Kidney epithelial cell (primary cell): ENCODE measurements around the gene PLXNA4. TPM values are rescaled to one million over a fixed set of nuclear protein-coding genes. Genes with fewer than 3 reads are reported as not detected.

ENCODE experiments used
- DNase-seq: peaks from one replicate; pipeline ENCODE4 v3.0.0-alpha.2; 2010; ENCODE audit warnings: low read depth
- H3K27me3 ChIP-seq: 2 replicates; pipeline ENCODE4 v1.6.0; 2011; ENCODE audit warnings: low read length; ENCODE audit not compliant: control insufficient read depth, insufficient read depth
- H3K36me3 ChIP-seq: 2 replicates; pipeline ENCODE4 v1.5.1; 2011; ENCODE audit warnings: low read length; ENCODE audit not compliant: control insufficient read depth, insufficient read depth
- H3K4me3 ChIP-seq: 2 replicates; pipeline ENCODE4 v1.5.1; 2011; ENCODE audit warnings: low read depth, mild to moderate bottlenecking, control low read depth, low read length
- CTCF ChIP-seq: IDR thresholded peaks from 2 replicates; pipeline ENCODE4 v1.5.1; 2011; ENCODE audit warnings: mild to moderate bottlenecking, moderate library complexity, low read length, control low read depth, inconsistent platforms; ENCODE audit not compliant: insufficient read depth, poor library complexity, severe bottlenecking
- total RNA-seq: library from RNA; depleted of rRNA; stranded (reverse); fragments of >200 nt; gene quantifications from 2 replicates; pipeline ENCODE4 v1.2.3, GENCODE V29; 2015

Gene PLXNA4
- total RNA-seq, 1 donor from 2014 or later = 5.9 TPM

- no peak for DNase-seq
- no peaks in the 10 kb centered on the region for H3K27me3 ChIP-seq
- no peak for TF ChIP-seq CTCF
- no peaks in the 10 kb centered on the region for H3K36me3 ChIP-seq
- no peak overlapping the region for H3K4me3 ChIP-seq
Measured at GRCh38 chr7:132376361-132377013, 199.8 kb downstream of the PLXNA4 start.

- DNase-seq = no peak
- Histone ChIP-seq H3K4me3 (no peak overlapping the region), H3K36me3 (no peaks in the 10 kb centered on the region), H3K27me3 (no peaks in the 10 kb centered on the region)
- TF ChIP-seq CTCF = no peak
Measured at GRCh38 chr7:132373879-132374278, 202.4 kb downstream of the PLXNA4 start.

- Histone ChIP-seq H3K4me3 (no peak overlapping the region), H3K36me3 (no peaks in the 10 kb centered on the region), H3K27me3 (no peaks in the 10 kb centered on the region)
- DNase-seq = no peak
- no peak for TF ChIP-seq CTCF
Measured at GRCh38 chr7:132373041-132373440, 203.2 kb downstream of the PLXNA4 start.

- no peak overlapping the region for H3K4me3 ChIP-seq
- H3K27me3 ChIP-seq = no peaks in the 10 kb centered on the region
- no peak for DNase-seq
- H3K36me3 ChIP-seq = no peaks in the 10 kb centered on the region
- no peak for TF ChIP-seq CTCF
Measured at GRCh38 chr7:132371948-132372347, 204.3 kb downstream of the PLXNA4 start.

- no peak overlapping the region for H3K4me3 ChIP-seq
- no peaks in the 10 kb centered on the region for H3K36me3 ChIP-seq
- no peak for DNase-seq
- TF ChIP-seq CTCF = no peak
- no peaks in the 10 kb centered on the region for H3K27me3 ChIP-seq
Measured at GRCh38 chr7:132368246-132368900, 207.9 kb downstream of the PLXNA4 start.

- no peaks in the 10 kb centered on the region for H3K36me3 ChIP-seq
- no peak for TF ChIP-seq CTCF
- no peak overlapping the region for H3K4me3 ChIP-seq
- no peak for DNase-seq
- H3K27me3 ChIP-seq = no peaks in the 10 kb centered on the region
Measured at GRCh38 chr7:132367795-132368194, 208.5 kb downstream of the PLXNA4 start.
